Endometrium (tissue), 2 donors: ENCODE results near the gene GEMIN5.

Experiments
- FAIRE-seq: peaks from 2 replicates; lab custom pipeline; 2012; peaks lifted over from hg19 to GRCh38; lab: Jason Lieb, UNC
- donor health status: control.
- donor health status: control.

GEMIN5 gene

GRCh38 chr5:154844809-154845208 is 93.2 kb downstream of the GEMIN5 start:
- FAIRE-seq = no peak

GRCh38 chr5:154842689-154843530 is 95.1 kb downstream of the GEMIN5 start:
- no peak for FAIRE-seq

GRCh38 chr5:154841273-154841661 is 96.7 kb downstream of the GEMIN5 start:
- FAIRE-seq = no peak

GRCh38 chr5:154840435-154841272 is 97.4 kb downstream of the GEMIN5 start:
- no peak for FAIRE-seq
